MG63 (cell line): Measurements from ENCODE around the gene CFAP298. TPM values are rescaled to one million over a fixed set of nuclear protein-coding genes. Genes with fewer than 3 reads are reported as not detected.

Source experiments
- DNase-seq: peaks from one replicate; pipeline ENCODE4 v3.0.0-alpha.2; 2020
- H3K27me3 ChIP-seq: fragments of 250-450 bp; sonication (Bioruptor Pico); 2 replicates; pipeline ENCODE4 v1.5.1; 2020; ENCODE audit warnings: mild to moderate bottlenecking, moderate library complexity
- H3K36me3 ChIP-seq: fragments of 250-450 bp; sonication (Bioruptor Pico); 2 replicates; pipeline ENCODE4 v1.5.1; 2020; ENCODE audit warnings: mild to moderate bottlenecking, moderate library complexity
- H3K4me3 ChIP-seq: fragments of 250-450 bp; sonication (Bioruptor Pico); 2 replicates; pipeline ENCODE4 v1.5.1; 2020; ENCODE audit warnings: mild to moderate bottlenecking, moderate library complexity
- H3K9me3 ChIP-seq: fragments of 250-450 bp; sonication (Bioruptor Pico); 2 replicates; pipeline ENCODE4 v1.5.1; 2020; ENCODE audit warnings: mild to moderate bottlenecking, moderate library complexity
- total RNA-seq: library from RNA; depleted of rRNA; stranded (reverse); fragments of >200 nt; shearing (Covaris generic); gene quantifications from 2 replicates; pipeline ENCODE4 v1.2.3, GENCODE V29; 2014; ENCODE audit warnings: low replicate concordance; rRNA removed

CFAP298 gene
- total RNA-seq, 1 experiment from 2014 or later, result 92.8 TPM

DNA sequence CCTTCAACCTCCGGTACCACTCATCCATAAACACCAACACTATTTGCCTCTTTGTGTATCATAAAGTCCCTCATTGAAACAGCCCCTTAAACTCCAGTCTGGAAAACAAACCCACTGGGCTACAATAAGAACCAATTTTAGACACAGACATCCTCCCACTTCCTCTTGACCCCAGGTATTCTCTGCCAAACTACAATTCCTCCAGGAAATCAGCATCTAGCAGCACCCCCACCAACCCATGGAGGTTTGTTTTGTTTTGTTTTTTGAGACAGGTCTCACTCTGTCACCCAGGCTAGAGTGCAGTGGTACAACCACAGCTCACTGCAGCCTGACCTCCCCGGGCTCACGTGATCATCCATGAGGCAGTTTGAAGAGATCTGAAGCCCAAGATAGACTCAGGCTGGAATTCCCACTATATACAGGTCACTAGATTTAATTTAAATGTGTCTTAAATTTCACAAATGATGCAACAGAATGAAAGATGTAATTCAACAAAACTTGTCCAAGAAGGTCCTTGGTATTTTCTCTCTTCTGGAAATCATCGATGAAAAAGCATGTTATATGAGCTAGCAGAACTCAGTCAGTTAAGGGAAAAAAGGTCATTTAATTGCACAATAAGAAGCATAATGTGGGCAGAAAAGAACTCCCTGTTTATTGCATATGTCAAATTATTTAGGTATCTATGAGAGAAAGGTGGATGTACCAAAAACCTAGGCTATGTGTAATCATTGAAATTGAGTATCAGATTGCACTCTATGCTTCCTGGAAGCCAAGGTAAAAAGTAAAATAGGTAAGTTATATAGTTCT, 57.1 kb downstream of the CFAP298 start:
- no peaks in the 10 kb centered on the region for H3K27me3 ChIP-seq
- no peaks in the 10 kb centered on the region for H3K36me3 ChIP-seq
- H3K4me3 ChIP-seq, result no peak overlapping the region
- H3K9me3 ChIP-seq, result no peaks in the 10 kb centered on the region
- DNase-seq, result no peak

DNA sequence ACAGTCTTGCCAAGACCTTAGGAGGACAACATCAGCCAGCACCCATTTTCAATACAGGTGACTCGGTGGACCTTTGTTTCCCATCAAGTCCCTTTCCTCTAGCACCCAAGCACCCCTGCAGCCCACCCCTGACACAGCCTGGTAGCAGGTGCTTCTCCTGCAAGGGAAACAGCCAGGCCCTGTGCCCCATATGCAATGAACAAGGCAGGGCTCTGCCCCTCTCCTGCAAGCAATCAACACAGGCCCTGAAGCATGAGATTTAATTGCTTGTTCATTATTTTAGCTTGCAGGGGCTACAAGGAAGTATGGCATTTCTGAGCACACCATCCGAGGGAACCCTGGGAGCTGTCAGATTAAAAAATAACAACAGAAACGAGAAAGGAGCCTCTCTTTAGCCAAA, 62.3 kb downstream of the CFAP298 start:
- Histone ChIP-seq H3K27me3 (no peaks in the 10 kb centered on the region), H3K36me3 (no peaks in the 10 kb centered on the region), H3K9me3 (no peaks in the 10 kb centered on the region), H3K4me3 (no peak overlapping the region)
- no peak for DNase-seq

DNA sequence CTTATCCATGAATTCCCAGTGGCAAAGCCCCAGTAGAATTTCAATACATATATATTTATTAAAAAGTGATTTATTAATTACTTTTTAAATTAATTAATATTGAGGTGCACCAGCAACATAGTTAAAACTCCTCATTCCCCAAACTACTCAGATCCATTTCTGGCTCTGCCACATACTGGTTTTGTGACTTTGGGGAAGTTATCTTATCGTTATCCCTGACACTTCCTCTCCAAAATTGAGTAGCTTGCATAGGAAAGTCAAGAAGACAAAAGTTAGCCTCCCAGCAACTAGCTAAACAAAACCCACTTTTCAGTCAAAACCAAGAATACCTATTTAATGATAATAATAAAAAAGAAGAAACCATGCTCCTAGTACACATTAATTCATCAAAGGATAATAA, 62.7 kb downstream of the CFAP298 start:
- no peaks in the 10 kb centered on the region for H3K36me3 ChIP-seq
- no peak overlapping the region for H3K4me3 ChIP-seq
- no peaks in the 10 kb centered on the region for H3K27me3 ChIP-seq
- no peaks in the 10 kb centered on the region for H3K9me3 ChIP-seq
- no peak for DNase-seq

Other genes starting within 250 kb of the CFAP298 start
- gene URB1, start 219.4 kb downstream of the CFAP298 start, total RNA-seq, result 14.1 and 15.9 TPM in 2 replicates
- gene EVA1C, start 199.7 kb downstream of the CFAP298 start, total RNA-seq, result not detected in 2 replicates
- 0.69 TPM in 1 of 2 replicates, not detected in the other for gene TCP10L, start 26.9 kb downstream of the CFAP298 start, total RNA-seq
- 1.1 and 3.6 TPM in 2 replicates for gene SYNJ1, start 115.6 kb upstream of the CFAP298 start, total RNA-seq
- 14.1 and 29.9 TPM in 2 replicates for gene PAXBP1, start 159.4 kb upstream of the CFAP298 start, total RNA-seq